ENCODE data around the gene FIGNL1.

FIGNL1 gene

GRCh38 chr7:50428911-50429310, 21.2 kb downstream of the FIGNL1 start:
- no peak for DNase-seq (ENCODE audit: low read depth in 1 of 2, low spot score in 1 of 2)

- no peak for DNase-seq (ENCODE audit: low read depth in 1 of 2, low spot score in 1 of 2)
Measured at GRCh38 chr7:50427518-50427917, 22.6 kb downstream of the FIGNL1 start.

GRCh38 chr7:50426280-50427045, 23.7 kb downstream of the FIGNL1 start:
- no peak for DNase-seq (ENCODE audit: low read depth in 1 of 2, low spot score in 1 of 2)

GRCh38 chr7:50425318-50425717, 24.8 kb downstream of the FIGNL1 start:
- no peak for DNase-seq (ENCODE audit: low read depth in 1 of 2, low spot score in 1 of 2)

GRCh38 chr7:50423860-50424259, 26.3 kb downstream of the FIGNL1 start:
- no peak for DNase-seq (ENCODE audit: low read depth in 1 of 2, low spot score in 1 of 2)

GRCh38 chr7:50422858-50423257, 27.3 kb downstream of the FIGNL1 start:
- no peak for DNase-seq (ENCODE audit: low read depth in 1 of 2, low spot score in 1 of 2)

GRCh38 chr7:50421043-50421442, 29.1 kb downstream of the FIGNL1 start:
- no peak for DNase-seq (ENCODE audit: low read depth in 1 of 2, low spot score in 1 of 2)

- no peak for DNase-seq (ENCODE audit: low read depth in 1 of 2, low spot score in 1 of 2)
Measured at GRCh38 chr7:50418526-50419290, 31.4 kb downstream of the FIGNL1 start.

GRCh38 chr7:50418086-50418515, 32.0 kb downstream of the FIGNL1 start:
- peak; percentile 40 to 49 for DNase-seq (ENCODE audit: low read depth in 1 of 2, low spot score in 1 of 2)

- no peak for DNase-seq (ENCODE audit: low read depth in 1 of 2, low spot score in 1 of 2)
Measured at GRCh38 chr7:50416527-50417182, 33.5 kb downstream of the FIGNL1 start.

GRCh38 chr7:50415844-50416364, 34.2 kb downstream of the FIGNL1 start:
- DNase-seq (ENCODE audit: low read depth in 1 of 2, low spot score in 1 of 2): no peak

- no peak for DNase-seq (ENCODE audit: low read depth in 1 of 2, low spot score in 1 of 2)
Measured at GRCh38 chr7:50413561-50413960, 36.6 kb downstream of the FIGNL1 start.

GRCh38 chr7:50412973-50413372, 37.2 kb downstream of the FIGNL1 start:
- no peak for DNase-seq (ENCODE audit: low read depth in 1 of 2, low spot score in 1 of 2)

GRCh38 chr7:50411332-50411731, 38.8 kb downstream of the FIGNL1 start:
- no peak for DNase-seq (ENCODE audit: low read depth in 1 of 2, low spot score in 1 of 2)

- DNase-seq (ENCODE audit: low read depth in 1 of 2, low spot score in 1 of 2): no peak
Measured at GRCh38 chr7:50409856-50410745, 40.0 kb downstream of the FIGNL1 start.

GRCh38 chr7:50406935-50407334, 43.2 kb downstream of the FIGNL1 start:
- DNase-seq (ENCODE audit: low read depth in 1 of 2, low spot score in 1 of 2): no peak

- DNase-seq (ENCODE audit: low read depth in 1 of 2, low spot score in 1 of 2): no peak
Measured at GRCh38 chr7:50405221-50405620, 44.9 kb downstream of the FIGNL1 start.

GRCh38 chr7:50404392-50404791, 45.8 kb downstream of the FIGNL1 start:
- DNase-seq (ENCODE audit: low read depth in 1 of 2, low spot score in 1 of 2): no peak

- DNase-seq (ENCODE audit: low read depth in 1 of 2, low spot score in 1 of 2): no peak
Measured at GRCh38 chr7:50400114-50400513, 50.0 kb downstream of the FIGNL1 start.

GRCh38 chr7:50399635-50400034, 50.5 kb downstream of the FIGNL1 start:
- DNase-seq (ENCODE audit: low read depth in 1 of 2, low spot score in 1 of 2): no peak

- no peak for DNase-seq (ENCODE audit: low read depth in 1 of 2, low spot score in 1 of 2)
Measured at GRCh38 chr7:50399206-50399605, 50.9 kb downstream of the FIGNL1 start.
